ENCODE data around the gene PET100. TPM values are rescaled to one million over a fixed set of nuclear protein-coding genes. Genes with fewer than 3 reads are reported as not detected.
"Not testable (repeated sequence)": the region's sequence is repeated elsewhere in the genome, so short reads cannot be mapped to it uniquely, and the experiment has no call there.

The PET100 gene
- polyA plus RNA-seq, 1 donor from 2014 or later = 105 TPM

DNA sequence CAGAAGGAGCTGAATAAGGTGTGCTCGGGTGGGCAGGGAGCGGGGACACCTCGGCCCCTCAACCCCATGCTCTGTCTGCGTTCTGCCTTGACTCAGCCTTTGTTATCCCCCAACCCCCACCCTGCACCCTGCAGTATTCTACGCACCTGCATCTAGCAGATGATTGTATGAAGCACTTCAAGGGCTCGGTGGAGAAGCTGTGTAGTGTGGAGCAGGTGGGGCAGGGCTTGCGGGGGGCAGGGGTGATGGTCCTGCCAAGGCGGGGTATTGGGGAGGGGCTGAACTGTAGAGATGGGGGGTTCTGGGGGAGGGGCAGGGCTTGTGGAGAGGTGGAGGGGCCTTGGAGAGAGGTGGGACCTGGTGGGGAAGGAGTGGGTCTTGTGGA, 13.4 kb downstream of the PET100 start:
- Histone ChIP-seq H3K4me3 (ENCODE audit: low read length) (no peak overlapping the region), H3K27ac (ENCODE audit: low read length) (no peak overlapping the region), H3F3A (ENCODE audit: insufficient read depth, low read length, poor library complexity, severe bottlenecking) (no peaks in the 10 kb centered on the region), H3K36me3 (ENCODE audit: insufficient read depth, low read length) (no peaks in the 10 kb centered on the region), H3K27me3 (ENCODE audit: insufficient read depth, low read depth, low read length) (no peaks in the 10 kb centered on the region), H3K9me3 (ENCODE audit: low read length) (no peaks in the 10 kb centered on the region), H3K9me2 (ENCODE audit: insufficient read depth, low read length) (no peaks in the 10 kb centered on the region), H3K9ac (ENCODE audit: low read length) (no peak overlapping the region), H2AFZ (ENCODE audit: low read depth, low read length) (no peak overlapping the region), H3K4me2 (ENCODE audit: low read length) (no peak overlapping the region), H3K79me2 (replicated peaks; ENCODE audit: insufficient read depth, low read length) (no peaks in the 10 kb centered on the region), H4K20me1 (ENCODE audit: insufficient read depth) (no peaks in the 10 kb centered on the region)
- no peak for TF ChIP-seq SMC3 (conservative IDR thresholded peaks at IDR 0.05; ENCODE audit: poor library complexity)
- TF ChIP-seq, protein P1, sequence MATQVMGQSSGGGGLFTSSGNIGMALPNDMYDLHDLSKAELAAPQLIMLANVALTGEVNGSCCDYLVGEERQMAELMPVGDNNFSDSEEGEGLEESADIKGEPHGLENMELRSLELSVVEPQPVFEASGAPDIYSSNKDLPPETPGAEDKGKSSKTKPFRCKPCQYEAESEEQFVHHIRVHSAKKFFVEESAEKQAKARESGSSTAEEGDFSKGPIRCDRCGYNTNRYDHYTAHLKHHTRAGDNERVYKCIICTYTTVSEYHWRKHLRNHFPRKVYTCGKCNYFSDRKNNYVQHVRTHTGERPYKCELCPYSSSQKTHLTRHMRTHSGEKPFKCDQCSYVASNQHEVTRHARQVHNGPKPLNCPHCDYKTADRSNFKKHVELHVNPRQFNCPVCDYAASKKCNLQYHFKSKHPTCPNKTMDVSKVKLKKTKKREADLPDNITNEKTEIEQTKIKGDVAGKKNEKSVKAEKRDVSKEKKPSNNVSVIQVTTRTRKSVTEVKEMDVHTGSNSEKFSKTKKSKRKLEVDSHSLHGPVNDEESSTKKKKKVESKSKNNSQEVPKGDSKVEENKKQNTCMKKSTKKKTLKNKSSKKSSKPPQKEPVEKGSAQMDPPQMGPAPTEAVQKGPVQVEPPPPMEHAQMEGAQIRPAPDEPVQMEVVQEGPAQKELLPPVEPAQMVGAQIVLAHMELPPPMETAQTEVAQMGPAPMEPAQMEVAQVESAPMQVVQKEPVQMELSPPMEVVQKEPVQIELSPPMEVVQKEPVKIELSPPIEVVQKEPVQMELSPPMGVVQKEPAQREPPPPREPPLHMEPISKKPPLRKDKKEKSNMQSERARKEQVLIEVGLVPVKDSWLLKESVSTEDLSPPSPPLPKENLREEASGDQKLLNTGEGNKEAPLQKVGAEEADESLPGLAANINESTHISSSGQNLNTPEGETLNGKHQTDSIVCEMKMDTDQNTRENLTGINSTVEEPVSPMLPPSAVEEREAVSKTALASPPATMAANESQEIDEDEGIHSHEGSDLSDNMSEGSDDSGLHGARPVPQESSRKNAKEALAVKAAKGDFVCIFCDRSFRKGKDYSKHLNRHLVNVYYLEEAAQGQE (IDR thresholded peaks at IDR 0.05; ENCODE audit: borderline replicate concordance) = no peak
- TF ChIP-seq EP300 (conservative IDR thresholded peaks at IDR 0.05; ENCODE audit: poor library complexity, severe bottlenecking) = no peak
- no peak for TF ChIP-seq RAD21 (conservative IDR thresholded peaks at IDR 0.05)
- TF ChIP-seq TAF1 (IDR thresholded peaks at IDR 0.05; ENCODE audit: low read depth) = no peak
- no peak for TF ChIP-seq EZH2 (IDR thresholded peaks at IDR 0.05; ENCODE audit: borderline replicate concordance, insufficient read depth, low read length, poor library complexity, severe bottlenecking)

DNA sequence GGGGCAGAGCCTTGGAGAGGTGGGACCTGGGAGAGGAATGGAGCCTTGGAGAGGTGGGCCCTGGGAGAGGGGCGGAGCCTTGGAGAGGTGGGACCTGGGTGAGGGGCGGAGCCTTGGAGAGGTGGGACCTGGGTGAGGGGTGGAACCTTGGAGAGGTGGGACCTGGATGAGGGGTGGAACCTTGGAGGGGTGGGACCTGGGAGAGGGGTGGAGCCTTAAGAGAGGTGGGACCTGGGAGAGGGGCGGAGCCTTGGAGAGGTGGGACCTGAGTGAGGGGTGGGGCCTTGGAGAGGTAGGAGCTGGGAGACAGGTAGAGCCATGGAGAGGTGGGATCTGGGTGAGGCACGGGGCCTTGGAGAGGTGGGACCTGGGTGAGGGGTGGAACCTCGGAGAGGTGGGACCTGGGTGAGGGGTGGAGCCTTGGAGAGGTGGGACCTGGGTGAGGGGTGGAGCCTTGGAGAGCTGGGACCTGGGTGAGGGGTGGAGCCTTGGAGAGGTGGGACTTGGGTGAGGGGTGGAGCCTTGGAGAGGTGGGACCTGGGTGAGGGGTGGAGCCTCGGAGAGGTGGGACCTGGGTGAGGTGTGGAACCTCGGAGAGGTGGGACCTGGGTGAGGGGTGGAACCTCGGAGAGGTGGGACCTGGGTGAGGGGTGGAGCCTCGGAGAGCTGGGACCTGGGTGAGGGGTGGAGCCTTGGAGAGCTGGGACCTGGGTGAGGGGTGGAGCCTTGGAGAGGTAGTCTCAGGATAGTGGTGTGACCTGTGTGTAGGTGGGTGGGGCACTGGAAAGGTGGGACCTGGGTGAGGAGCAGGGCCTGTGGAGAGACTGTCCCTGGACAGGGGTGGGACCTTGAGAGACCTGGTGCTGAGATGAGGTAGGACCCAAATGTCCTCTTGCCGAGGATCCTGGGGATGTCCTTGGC, 14.3 kb downstream of the PET100 start:
- not testable (repeated sequence) for H3K27me3 ChIP-seq (ENCODE audit: insufficient read depth, low read depth, low read length); H3K27ac ChIP-seq (ENCODE audit: low read length); H3K4me3 ChIP-seq (ENCODE audit: low read length); H3K9ac ChIP-seq (ENCODE audit: low read length); H2AFZ ChIP-seq (ENCODE audit: low read depth, low read length); H3K79me2 ChIP-seq (replicated peaks; ENCODE audit: insufficient read depth, low read length); H4K20me1 ChIP-seq (ENCODE audit: insufficient read depth); H3K9me3 ChIP-seq (ENCODE audit: low read length); H3K36me3 ChIP-seq (ENCODE audit: insufficient read depth, low read length); H3K4me2 ChIP-seq (ENCODE audit: low read length); H3F3A ChIP-seq (ENCODE audit: insufficient read depth, low read length, poor library complexity, severe bottlenecking); H3K9me2 ChIP-seq (ENCODE audit: insufficient read depth, low read length)

DNA sequence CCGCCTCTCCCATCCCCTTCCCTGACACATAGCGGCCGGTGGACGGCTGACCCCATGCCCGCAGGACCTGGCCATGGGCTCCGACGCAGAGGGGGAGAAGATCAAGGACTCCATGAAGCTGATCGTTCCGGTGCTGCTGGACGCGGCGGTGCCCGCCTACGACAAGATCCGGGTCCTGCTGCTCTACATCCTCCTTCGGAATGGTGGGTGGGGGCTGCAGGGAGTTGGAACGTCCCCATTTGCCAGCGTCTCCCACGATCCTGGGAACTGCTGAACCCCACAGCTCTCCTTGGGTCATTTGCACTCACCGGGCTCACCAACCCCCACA, 14.9 kb downstream of the PET100 start:
- H3F3A ChIP-seq (ENCODE audit: insufficient read depth, low read length, poor library complexity, severe bottlenecking) = no peaks in the 10 kb centered on the region
- TF ChIP-seq, protein P1 (IDR thresholded peaks at IDR 0.05; ENCODE audit: borderline replicate concordance) = no peak
- TF ChIP-seq POLR2AphosphoS5 (IDR thresholded peaks at IDR 0.05) = no peak
- TF ChIP-seq MXI1 (conservative IDR thresholded peaks at IDR 0.05; ENCODE audit: poor library complexity, severe bottlenecking) = no peak
- no peak for TF ChIP-seq TAF1 (IDR thresholded peaks at IDR 0.05; ENCODE audit: low read depth)
- TF ChIP-seq EZH2 (IDR thresholded peaks at IDR 0.05; ENCODE audit: borderline replicate concordance, insufficient read depth, low read length, poor library complexity, severe bottlenecking) = no peak
- TF ChIP-seq EP300 (conservative IDR thresholded peaks at IDR 0.05; ENCODE audit: poor library complexity, severe bottlenecking) = no peak
- no peak for TF ChIP-seq SMC3 (conservative IDR thresholded peaks at IDR 0.05; ENCODE audit: poor library complexity)
- TF ChIP-seq RAD21 (conservative IDR thresholded peaks at IDR 0.05) = no peak
- TF ChIP-seq, protein P2, sequence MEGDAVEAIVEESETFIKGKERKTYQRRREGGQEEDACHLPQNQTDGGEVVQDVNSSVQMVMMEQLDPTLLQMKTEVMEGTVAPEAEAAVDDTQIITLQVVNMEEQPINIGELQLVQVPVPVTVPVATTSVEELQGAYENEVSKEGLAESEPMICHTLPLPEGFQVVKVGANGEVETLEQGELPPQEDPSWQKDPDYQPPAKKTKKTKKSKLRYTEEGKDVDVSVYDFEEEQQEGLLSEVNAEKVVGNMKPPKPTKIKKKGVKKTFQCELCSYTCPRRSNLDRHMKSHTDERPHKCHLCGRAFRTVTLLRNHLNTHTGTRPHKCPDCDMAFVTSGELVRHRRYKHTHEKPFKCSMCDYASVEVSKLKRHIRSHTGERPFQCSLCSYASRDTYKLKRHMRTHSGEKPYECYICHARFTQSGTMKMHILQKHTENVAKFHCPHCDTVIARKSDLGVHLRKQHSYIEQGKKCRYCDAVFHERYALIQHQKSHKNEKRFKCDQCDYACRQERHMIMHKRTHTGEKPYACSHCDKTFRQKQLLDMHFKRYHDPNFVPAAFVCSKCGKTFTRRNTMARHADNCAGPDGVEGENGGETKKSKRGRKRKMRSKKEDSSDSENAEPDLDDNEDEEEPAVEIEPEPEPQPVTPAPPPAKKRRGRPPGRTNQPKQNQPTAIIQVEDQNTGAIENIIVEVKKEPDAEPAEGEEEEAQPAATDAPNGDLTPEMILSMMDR (IDR thresholded peaks at IDR 0.05; ENCODE audit: poor library complexity, severe bottlenecking) = no peak
- no peak overlapping the region for H3K9ac ChIP-seq (ENCODE audit: low read length)
- H3K27me3 ChIP-seq (ENCODE audit: insufficient read depth, low read depth, low read length) = no peaks in the 10 kb centered on the region
- H3K9me3 ChIP-seq (ENCODE audit: low read length) = no peaks in the 10 kb centered on the region
- H2AFZ ChIP-seq (ENCODE audit: low read depth, low read length) = no peak overlapping the region
- no peaks in the 10 kb centered on the region for H3K9me2 ChIP-seq (ENCODE audit: insufficient read depth, low read length)
- no peak overlapping the region for H3K27ac ChIP-seq (ENCODE audit: low read length)
- H3K79me2 ChIP-seq (replicated peaks; ENCODE audit: insufficient read depth, low read length) = no peaks in the 10 kb centered on the region
- no peaks in the 10 kb centered on the region for H4K20me1 ChIP-seq (ENCODE audit: insufficient read depth)
- H3K36me3 ChIP-seq (ENCODE audit: insufficient read depth, low read length) = no peaks in the 10 kb centered on the region
- H3K4me3 ChIP-seq (ENCODE audit: low read length) = no peak overlapping the region
- no peak overlapping the region for H3K4me2 ChIP-seq (ENCODE audit: low read length)

Data from neural cell (in vitro differentiated cells).